GM23248 (cell line): Measurements from ENCODE around the gene WWOX. TPM values are rescaled to one million over a fixed set of nuclear protein-coding genes. Genes with fewer than 3 reads are reported as not detected.

ENCODE experiments used
- DNase-seq: peaks from one replicate; pipeline ENCODE4 v3.0.0-alpha.2; 2015
- H2AFZ ChIP-seq: fragments of 200-600 bp; sonication (generic); 2 replicates; pipeline ENCODE4 v1.6.1; 2016; ENCODE audit warnings: antibody characterized with exemption
- H3F3A ChIP-seq: fragments of 200-600 bp; sonication (generic); 2 replicates; pipeline ENCODE4 v1.6.1; 2016; ENCODE audit warnings: mild to moderate bottlenecking, antibody characterized with exemption, mixed run types; ENCODE audit not compliant: insufficient read depth
- H3K27ac ChIP-seq: fragments of 200-600 bp; sonication (generic); 2 replicates; pipeline ENCODE4 v1.5.1; 2016; ENCODE audit warnings: mild to moderate bottlenecking
- H3K27me3 ChIP-seq: fragments of 200-600 bp; sonication (generic); replicated peaks from 2 replicates; pipeline ENCODE4 v1.6.1; 2016; ENCODE audit warnings: mild to moderate bottlenecking; ENCODE audit not compliant: insufficient read depth
- H3K36me3 ChIP-seq: fragments of 200-600 bp; sonication (generic); 2 replicates; pipeline ENCODE4 v1.6.1; 2016; ENCODE audit warnings: low read depth, mild to moderate bottlenecking
- H3K4me1 ChIP-seq: fragments of 200-600 bp; sonication (generic); 2 replicates; pipeline ENCODE4 v1.6.1; 2016; ENCODE audit warnings: mild to moderate bottlenecking; ENCODE audit not compliant: insufficient read depth
- H3K4me2 ChIP-seq: fragments of 200-600 bp; sonication (generic); one replicate; pipeline ENCODE4 v1.6.1; 2016; ENCODE audit warnings: mild to moderate bottlenecking; ENCODE audit not compliant: unreplicated experiment
- H3K4me3 ChIP-seq: fragments of 200-600 bp; sonication (generic); 2 replicates; pipeline ENCODE4 v1.5.1; 2016; ENCODE audit warnings: mild to moderate bottlenecking
- H3K79me2 ChIP-seq: fragments of 200-600 bp; sonication (generic); 2 replicates; pipeline ENCODE4 v1.6.1; 2016; ENCODE audit warnings: mild to moderate bottlenecking; ENCODE audit not compliant: insufficient read depth
- H3K9ac ChIP-seq: fragments of 200-600 bp; sonication (generic); 2 replicates; pipeline ENCODE4 v1.6.1; 2016; ENCODE audit warnings: mild to moderate bottlenecking
- H3K9me2 ChIP-seq: fragments of 200-600 bp; sonication (generic); 2 replicates; pipeline ENCODE4 v1.6.1; 2016; ENCODE audit warnings: mixed run types, mild to moderate bottlenecking, moderate library complexity; ENCODE audit not compliant: insufficient read depth
- H3K9me3 ChIP-seq: fragments of 200-600 bp; sonication (generic); one replicate; pipeline ENCODE4 v1.6.1; 2017; ENCODE audit warnings: low read depth
- H4K20me1 ChIP-seq: fragments of 200-600 bp; sonication (generic); 2 replicates; pipeline ENCODE4 v1.6.0; 2016; ENCODE audit not compliant: insufficient read depth
- EZH2 ChIP-seq: fragments of 200-600 bp; sonication (generic); IDR thresholded peaks from 2 replicates; pipeline ENCODE4 v1.6.1; 2018; ENCODE audit warnings: antibody characterized with exemption, mild to moderate bottlenecking; ENCODE audit not compliant: insufficient read depth, poor library complexity, severe bottlenecking
- EZH2phosphoT487 ChIP-seq: fragments of 200-600 bp; sonication (generic); IDR thresholded peaks from 2 replicates; pipeline ENCODE4 v1.6.1; 2018; ENCODE audit warnings: antibody characterized with exemption, moderate library complexity, mild to moderate bottlenecking, low read depth; ENCODE audit not compliant: insufficient read depth
- WGBS, 2 experiments: methylation state at CpG; one replicate each; pipeline ENCODE4 v1.1.6; 2015 to 2017; ENCODE audit warnings: low lambda C conversion rate in 2 of 2, low coverage in 1 of 2; ENCODE audit errors: missing lambda C conversion rate in 2 of 2; 5-methylcytosine and 5-hydroxymethylcytosine counted together
- in situ Hi-C: fragments of 300-500 bp; cut with MboI; formaldehyde crosslinking; loops from 2 replicates; pipeline ENCODE4 v1.15.0; 2020
- polyA plus RNA-seq: library from polyadenylated mRNA; unstranded; fragments of >200 nt; fragmentation: Nextera tagmentation; extraction: Ambion mirVana; gene quantifications from 2 replicates; pipeline ENCODE4 v1.2.1, GENCODE V29; 2016
- total RNA-seq: library from RNA; depleted of rRNA; stranded (reverse); fragments of >200 nt; shearing (Covaris generic); gene quantifications from 2 replicates; pipeline ENCODE4 v1.2.3, GENCODE V29; 2014

Gene WWOX
- total and polyA plus RNA-seq, 2 experiments from 2014 or later, result 4.5 to 6.6 TPM

- Histone ChIP-seq H2AFZ (no peak overlapping the region), H3K27ac (no peak overlapping the region), H3K9ac (no peak overlapping the region), H3K4me1 (no peaks in the 10 kb centered on the region), H3K4me3 (no peak overlapping the region), H4K20me1 (no peaks in the 10 kb centered on the region), H3K9me3 (no peaks in the 10 kb centered on the region), H3K9me2 (no peaks in the 10 kb centered on the region), H3K36me3 (no peaks in the 10 kb centered on the region), H3F3A (no peaks in the 10 kb centered on the region), H3K4me2 (no peak overlapping the region), H3K27me3 (no peaks in the 10 kb centered on the region), H3K79me2 (no peaks in the 10 kb centered on the region)
- WGBS, 2 experiments, result 65 to 68% methylated on average over 17 of the region's 17 CpGs
- in situ Hi-C loops, result no loop called here
- no peak for DNase-seq
- no peak for TF ChIP-seq EZH2phosphoT487
- no peak for TF ChIP-seq EZH2
Observed at GRCh38 chr16:78778101-78779004, 678.9 kb downstream of the WWOX start.

- no peak overlapping the region for H2AFZ ChIP-seq
- no peaks in the 10 kb centered on the region for H3K9me2 ChIP-seq
- no peak overlapping the region for H3K4me3 ChIP-seq
- no peaks in the 10 kb centered on the region for H3K79me2 ChIP-seq
- H3K9me3 ChIP-seq, result no peaks in the 10 kb centered on the region
- no peaks in the 10 kb centered on the region for H3K4me1 ChIP-seq
- H4K20me1 ChIP-seq, result no peaks in the 10 kb centered on the region
- no peaks in the 10 kb centered on the region for H3K36me3 ChIP-seq
- 43 to 63% methylated on average over 2 of the region's 2 CpGs for WGBS, 2 experiments
- in situ Hi-C loops, result no loop called here
- no peak for DNase-seq
- no peak overlapping the region for H3K9ac ChIP-seq
- H3F3A ChIP-seq, result no peaks in the 10 kb centered on the region
- H3K4me2 ChIP-seq, result no peak overlapping the region
- H3K27ac ChIP-seq, result no peak overlapping the region
- H3K27me3 ChIP-seq, result no peaks in the 10 kb centered on the region
- no peak for TF ChIP-seq EZH2phosphoT487
- TF ChIP-seq EZH2, result no peak
Observed at GRCh38 chr16:78780808-78781207, 681.4 kb downstream of the WWOX start.

- no peak overlapping the region for H3K4me3 ChIP-seq
- H3K27me3 ChIP-seq, result no peaks in the 10 kb centered on the region
- H2AFZ ChIP-seq, result no peak overlapping the region
- TF ChIP-seq EZH2 (no peak), EZH2phosphoT487 (no peak)
- H3F3A ChIP-seq, result no peaks in the 10 kb centered on the region
- H4K20me1 ChIP-seq, result no peaks in the 10 kb centered on the region
- 72 to 73% methylated on average over 2 of the region's 2 CpGs for WGBS, 2 experiments
- no peak overlapping the region for H3K4me2 ChIP-seq
- H3K36me3 ChIP-seq, result no peaks in the 10 kb centered on the region
- no peaks in the 10 kb centered on the region for H3K79me2 ChIP-seq
- DNase-seq, result no peak
- no peak overlapping the region for H3K9ac ChIP-seq
- no peaks in the 10 kb centered on the region for H3K9me3 ChIP-seq
- no peak overlapping the region for H3K27ac ChIP-seq
- no peaks in the 10 kb centered on the region for H3K9me2 ChIP-seq
- in situ Hi-C loops, result no loop called here
- H3K4me1 ChIP-seq, result no peaks in the 10 kb centered on the region
Observed at GRCh38 chr16:78782572-78782971, 683.1 kb downstream of the WWOX start.

- in situ Hi-C loops, result no loop called here
- TF ChIP-seq EZH2phosphoT487 (no peak), EZH2 (no peak)
Observed at GRCh38 chr16:78783570-78784079, 684.2 kb downstream of the WWOX start.

More at GRCh38 chr16:78783570-78784079, 684.2 kb downstream of the WWOX start:
- no peak overlapping the region for H3K27ac ChIP-seq
- H3K27me3 ChIP-seq, result no peaks in the 10 kb centered on the region
- no peaks in the 10 kb centered on the region for H4K20me1 ChIP-seq
- H3K9ac ChIP-seq, result no peak overlapping the region
- H3K4me1 ChIP-seq, result no peaks in the 10 kb centered on the region
- 60 to 68% methylated on average over 4 of the region's 4 CpGs for WGBS, 2 experiments
- H3K9me2 ChIP-seq, result no peaks in the 10 kb centered on the region
- no peaks in the 10 kb centered on the region for H3K79me2 ChIP-seq
- no peaks in the 10 kb centered on the region for H3F3A ChIP-seq
- DNase-seq, result no peak
- no peak overlapping the region for H2AFZ ChIP-seq
- no peaks in the 10 kb centered on the region for H3K36me3 ChIP-seq
- no peak overlapping the region for H3K4me2 ChIP-seq
- H3K9me3 ChIP-seq, result no peaks in the 10 kb centered on the region
- no peak overlapping the region for H3K4me3 ChIP-seq
